Endodermal cell (in vitro differentiated cells): ENCODE data around the gene HDAC4. TPM values are rescaled to one million over a fixed set of nuclear protein-coding genes. Genes with fewer than 3 reads are reported as not detected.

Experiments
- DNase-seq: peaks from one replicate; pipeline ENCODE4 v3.0.0-alpha.2; 2017
- H3K27ac ChIP-seq: 2 replicates; pipeline ENCODE4 v1.5.1; 2013; ENCODE audit warnings: mild to moderate bottlenecking, low read depth, low read length, moderate library complexity
- H3K27me3 ChIP-seq: 2 replicates; pipeline ENCODE4 v1.6.1; 2013; ENCODE audit warnings: mild to moderate bottlenecking, low read length, moderate library complexity; ENCODE audit not compliant: insufficient read depth, control insufficient read depth, poor library complexity, severe bottlenecking
- H3K36me3 ChIP-seq: 2 replicates; pipeline ENCODE4 v1.7.0; 2013; ENCODE audit warnings: mild to moderate bottlenecking, low read length, moderate library complexity; ENCODE audit not compliant: control insufficient read depth, insufficient read depth
- H3K4me1 ChIP-seq: one replicate; pipeline ENCODE4 v1.7.0; 2013; ENCODE audit warnings: low read length; ENCODE audit not compliant: control insufficient read depth, insufficient read depth
- H3K4me3 ChIP-seq: 2 replicates; pipeline ENCODE4 v1.5.1; 2013; ENCODE audit warnings: mild to moderate bottlenecking, low read length, moderate library complexity
- H3K9ac ChIP-seq: 2 replicates; pipeline ENCODE4 v1.6.1; 2013; ENCODE audit warnings: mild to moderate bottlenecking, low read length, moderate library complexity; ENCODE audit not compliant: poor library complexity, severe bottlenecking; ENCODE audit errors: extremely low read depth
- H3K9me3 ChIP-seq: 2 replicates; pipeline ENCODE4 v1.6.1; 2013; ENCODE audit warnings: mild to moderate bottlenecking, low read length, moderate library complexity; ENCODE audit not compliant: control insufficient read depth
- H3K27ac Mint-ChIP-seq: 2 replicates; pipeline ENCODE4 v1.8.0; 2020; ENCODE audit warnings: mixed read lengths
- H3K27me3 Mint-ChIP-seq: 2 replicates; pipeline ENCODE4 v1.8.0; 2021; ENCODE audit warnings: mild to moderate bottlenecking, mixed read lengths; ENCODE audit not compliant: insufficient read depth
- H3K36me3 Mint-ChIP-seq: 2 replicates; pipeline ENCODE4 v1.8.0; 2020; ENCODE audit warnings: low read depth, mixed read lengths
- H3K4me1 Mint-ChIP-seq: 2 replicates; pipeline ENCODE4 v1.8.0; 2020; ENCODE audit warnings: mixed read lengths
- H3K4me3 Mint-ChIP-seq: 2 replicates; pipeline ENCODE4 v1.8.0; 2020; ENCODE audit warnings: mild to moderate bottlenecking, moderate library complexity, mixed read lengths
- H3K9me3 Mint-ChIP-seq: 2 replicates; pipeline ENCODE4 v1.8.0; 2020; ENCODE audit warnings: mild to moderate bottlenecking, mixed read lengths
- WGBS, 2 experiments: methylation state at CpG; one replicate each; pipeline versions ENCODE4 v1.1.5 to v1.1.7; 2013; ENCODE audit warnings: missing lambda C conversion rate in 2 of 2, mixed read lengths in 1 of 2; ENCODE audit not compliant: insufficient coverage in 1 of 2, insufficient read length in 1 of 2; 5-methylcytosine and 5-hydroxymethylcytosine counted together
- total RNA-seq, 2 donors: library from RNA; stranded (reverse); fragmentation: NEBNext Ultra II Directional in 1 of 2; extraction: Animal tissue kit (Norgen Biotek cat#: 25700) in 1 of 2; gene quantifications; 2 replicates in 1 of 2; 3 replicates in 1 of 2; pipeline ENCODE4 v1.2.1, GENCODE V29; 2021
- TF ChIP-seq, protein P1 (sequence below): fragments of 200-600 bp; sonication (generic); conservative IDR thresholded peaks from 2 replicates; pipeline ENCODE4 v1.5.0; 2021; ENCODE audit warnings: antibody characterized with exemption, mild to moderate bottlenecking

The HDAC4 gene
- total RNA-seq, 2 donors from 2014 or later, result 45.7 to 51.2 TPM

DNA sequence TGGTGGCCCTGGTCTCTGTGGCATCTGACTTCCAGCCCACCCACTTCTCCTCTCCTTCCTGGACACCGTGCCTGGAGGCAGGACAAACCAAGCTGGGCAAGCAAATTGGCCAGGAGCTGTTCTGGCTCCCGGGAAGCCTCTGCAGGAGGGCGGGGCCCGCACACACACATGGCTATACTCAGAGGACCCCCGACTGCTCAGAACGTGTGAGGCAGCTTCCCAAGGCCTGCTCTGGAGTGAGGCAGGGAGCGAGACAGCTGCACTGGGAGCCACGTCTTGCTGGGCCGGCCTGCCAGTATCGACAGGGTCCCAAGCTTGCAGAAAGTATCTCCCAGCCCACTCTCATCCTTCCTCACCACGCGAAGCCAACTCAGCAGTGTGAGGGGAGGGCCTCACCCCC is 295.6 kb downstream of the HDAC4 start:
- no peaks in the 10 kb centered on the region for H3K4me1 Mint-ChIP-seq
- no peaks in the 10 kb centered on the region for H3K9me3 Mint-ChIP-seq
- H3K4me3 Mint-ChIP-seq, result no peak overlapping the region
- no peak overlapping the region for H3K27ac ChIP-seq
- DNase-seq, result no peak
- no peaks in the 10 kb centered on the region for H3K27me3 ChIP-seq
- WGBS, 2 experiments, result 88 to 91% methylated on average over 3 to 12 of the region's 12 CpGs
- no peaks in the 10 kb centered on the region for H3K4me1 ChIP-seq
- no peaks in the 10 kb centered on the region for H3K27me3 Mint-ChIP-seq
- H3K36me3 ChIP-seq, result peaks cover 18% of the 10 kb centered on the region
- no peak overlapping the region for H3K27ac Mint-ChIP-seq
- no peaks in the 10 kb centered on the region for H3K9me3 ChIP-seq
- H3K9ac ChIP-seq, result no peak overlapping the region
- H3K4me3 ChIP-seq, result no peak overlapping the region
- peaks cover 22% of the 10 kb centered on the region for H3K36me3 Mint-ChIP-seq
- TF ChIP-seq, protein P1, sequence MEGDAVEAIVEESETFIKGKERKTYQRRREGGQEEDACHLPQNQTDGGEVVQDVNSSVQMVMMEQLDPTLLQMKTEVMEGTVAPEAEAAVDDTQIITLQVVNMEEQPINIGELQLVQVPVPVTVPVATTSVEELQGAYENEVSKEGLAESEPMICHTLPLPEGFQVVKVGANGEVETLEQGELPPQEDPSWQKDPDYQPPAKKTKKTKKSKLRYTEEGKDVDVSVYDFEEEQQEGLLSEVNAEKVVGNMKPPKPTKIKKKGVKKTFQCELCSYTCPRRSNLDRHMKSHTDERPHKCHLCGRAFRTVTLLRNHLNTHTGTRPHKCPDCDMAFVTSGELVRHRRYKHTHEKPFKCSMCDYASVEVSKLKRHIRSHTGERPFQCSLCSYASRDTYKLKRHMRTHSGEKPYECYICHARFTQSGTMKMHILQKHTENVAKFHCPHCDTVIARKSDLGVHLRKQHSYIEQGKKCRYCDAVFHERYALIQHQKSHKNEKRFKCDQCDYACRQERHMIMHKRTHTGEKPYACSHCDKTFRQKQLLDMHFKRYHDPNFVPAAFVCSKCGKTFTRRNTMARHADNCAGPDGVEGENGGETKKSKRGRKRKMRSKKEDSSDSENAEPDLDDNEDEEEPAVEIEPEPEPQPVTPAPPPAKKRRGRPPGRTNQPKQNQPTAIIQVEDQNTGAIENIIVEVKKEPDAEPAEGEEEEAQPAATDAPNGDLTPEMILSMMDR, result no peak

DNA sequence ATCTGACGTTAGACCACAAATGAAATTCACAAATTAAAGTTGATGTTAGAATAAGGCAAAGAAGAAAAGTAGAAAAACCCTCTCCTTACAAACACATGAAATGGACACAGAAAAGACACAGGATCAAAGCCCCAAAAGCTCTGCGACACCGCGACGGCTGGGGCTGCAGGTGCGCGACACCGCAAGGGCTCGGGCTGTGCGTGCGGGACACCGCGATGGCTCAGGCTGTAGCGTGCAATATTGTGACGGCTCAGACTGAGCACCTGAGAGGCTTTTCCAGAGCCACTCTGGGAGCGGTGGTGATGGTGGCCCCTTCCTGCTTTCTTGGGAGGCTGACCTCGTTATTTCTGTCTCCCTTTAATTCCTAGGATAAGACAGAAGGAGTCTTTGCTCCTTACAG is 296.0 kb downstream of the HDAC4 start:
- Histone ChIP-seq H3K4me3 (no peak overlapping the region), H3K9ac (no peak overlapping the region), H3K27ac (no peak overlapping the region), H3K27me3 (no peaks in the 10 kb centered on the region), H3K36me3 (peaks cover 14% of the 10 kb centered on the region), H3K9me3 (no peaks in the 10 kb centered on the region), H3K4me1 (no peaks in the 10 kb centered on the region)
- H3K36me3 Mint-ChIP-seq, result peaks cover 22% of the 10 kb centered on the region
- no peaks in the 10 kb centered on the region for H3K4me1 Mint-ChIP-seq
- DNase-seq, result no peak
- 96 to 99% methylated on average over 12 to 17 of the region's 17 CpGs for WGBS, 2 experiments
- H3K4me3 Mint-ChIP-seq, result no peak overlapping the region
- no peaks in the 10 kb centered on the region for H3K27me3 Mint-ChIP-seq
- TF ChIP-seq, protein P1, result no peak
- H3K27ac Mint-ChIP-seq, result no peak overlapping the region
- no peaks in the 10 kb centered on the region for H3K9me3 Mint-ChIP-seq

DNA sequence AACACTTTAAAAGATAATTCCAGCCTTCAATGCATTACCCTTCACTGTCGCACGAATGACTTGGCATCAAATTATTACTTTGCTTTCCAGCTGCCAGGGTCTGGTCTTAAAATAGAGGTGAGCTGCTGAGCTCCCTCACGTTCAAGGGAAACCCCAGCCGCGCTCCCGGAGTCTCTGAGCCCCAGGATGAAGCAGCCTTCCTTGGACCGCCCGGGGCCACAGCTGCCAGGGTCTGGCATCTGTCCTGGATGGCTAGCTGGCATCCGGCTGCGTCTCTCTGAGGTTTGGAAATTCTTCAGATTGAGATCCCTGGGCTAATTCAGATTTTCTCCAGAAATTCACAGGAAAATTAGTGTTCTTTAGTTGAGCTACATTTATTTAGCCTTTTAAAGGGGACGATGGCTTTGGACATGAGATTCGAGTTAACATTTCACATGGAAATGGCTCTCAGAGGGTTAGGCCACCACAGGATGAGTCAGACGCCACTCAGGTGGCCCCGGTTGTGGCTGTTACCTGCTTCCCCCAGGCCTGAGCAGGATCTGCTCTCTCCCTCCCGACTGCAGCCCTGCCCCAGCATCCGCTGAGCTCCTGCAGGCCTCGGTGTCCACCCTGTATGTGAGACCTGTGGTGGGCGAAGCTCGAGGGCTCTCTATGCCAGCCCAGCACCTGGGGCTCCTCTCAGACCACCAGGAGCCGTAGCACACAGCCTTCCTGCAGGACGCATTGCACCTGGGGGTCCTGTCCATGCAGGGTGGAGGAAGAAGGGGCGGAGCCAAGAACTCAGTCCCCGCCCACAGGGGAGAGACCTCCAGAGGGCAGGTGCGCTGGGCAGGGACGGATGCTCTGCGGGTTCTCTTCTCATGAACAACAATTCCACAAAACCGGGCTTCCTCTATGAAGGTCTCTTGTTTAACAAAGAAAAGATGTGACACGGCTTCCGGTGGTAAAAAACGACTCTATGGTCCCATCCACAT is 297.4 kb downstream of the HDAC4 start:
- 93 to 96% methylated on average over 13 to 30 of the region's 30 CpGs for WGBS, 2 experiments
- no peaks in the 10 kb centered on the region for H3K9me3 ChIP-seq
- no peaks in the 10 kb centered on the region for H3K27me3 ChIP-seq
- Mint-ChIP-seq H3K4me3 (no peak overlapping the region), H3K9me3 (no peaks in the 10 kb centered on the region), H3K4me1 (no peaks in the 10 kb centered on the region), H3K36me3 (peaks cover 20% of the 10 kb centered on the region), H3K27ac (no peak overlapping the region), H3K27me3 (no peaks in the 10 kb centered on the region)
- peaks cover 6% of the 10 kb centered on the region for H3K36me3 ChIP-seq
- H3K27ac ChIP-seq, result no peak overlapping the region
- H3K4me3 ChIP-seq, result no peak overlapping the region
- TF ChIP-seq, protein P1, result no peak
- no peak for DNase-seq
- H3K4me1 ChIP-seq, result no peaks in the 10 kb centered on the region
- no peak overlapping the region for H3K9ac ChIP-seq
